ENCODE data around the gene LMAN2L. TPM values are rescaled to one million over a fixed set of nuclear protein-coding genes. Genes with fewer than 3 reads are reported as not detected.
A peak's percentile ranks its signal among the peaks of the same experiment; 100 is the strongest.
"Not testable (repeated sequence)": the region's sequence is repeated elsewhere in the genome, so short reads cannot be mapped to it uniquely, and the experiment has no call there.

LMAN2L gene
- total and polyA plus RNA-seq, 5 donors from 2014 or later = 5.4 to 22.7 (median 19.6) TPM

DNA sequence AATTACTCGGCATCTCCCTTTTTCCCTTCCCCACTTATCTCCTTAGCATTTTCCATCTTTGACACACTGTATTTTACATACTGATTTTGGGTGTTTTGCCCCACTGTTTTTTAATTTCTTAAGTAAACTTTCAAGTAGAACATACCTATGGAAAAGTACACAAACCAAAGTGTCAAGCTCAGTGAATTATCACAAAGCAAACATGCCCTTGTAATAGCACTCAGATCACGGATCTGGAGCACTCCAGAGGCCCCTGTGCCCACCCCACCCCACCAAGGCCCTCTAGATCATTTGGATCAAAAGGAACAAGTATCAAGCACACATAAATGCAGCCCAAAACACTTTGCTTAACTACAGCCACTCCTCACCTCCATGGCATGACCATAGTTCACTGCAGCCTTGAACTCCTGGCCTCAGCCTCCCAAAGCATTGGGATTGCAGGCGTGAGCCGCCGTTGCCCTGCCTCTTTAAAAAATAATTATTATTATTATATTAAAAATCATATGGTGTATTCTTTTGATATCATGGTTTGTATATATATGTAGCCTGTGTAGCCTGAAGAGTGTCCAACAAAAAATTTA lies 59.2 kb downstream of the LMAN2L start:
- H3K4me1 ChIP-seq (ENCODE audit: control insufficient read depth, insufficient read depth, low read length, poor library complexity, severe bottlenecking) = no peaks in the 10 kb centered on the region
- ATAC-seq (ENCODE audit: low read depth in 2 of 2) = no peak
- no peak overlapping the region for H3K4me3 ChIP-seq (ENCODE audit: low read depth, low read length)
- H3K27me3 ChIP-seq (ENCODE audit: control insufficient read depth, insufficient read depth, low read length) = no peaks in the 10 kb centered on the region
- no peak overlapping the region for H3K4me3 Mint-ChIP-seq
- DNase-seq = no peak
- no peaks in the 10 kb centered on the region for H3K9me3 ChIP-seq (ENCODE audit: control insufficient read depth in 2 of 2, low read length in 2 of 2)
- no peak overlapping the region for H3K27ac ChIP-seq (ENCODE audit: insufficient read depth, low read length, poor library complexity, severe bottlenecking)
- H3K36me3 Mint-ChIP-seq = no peaks in the 10 kb centered on the region
- peaks cover 0 to 3% (median 0%) of the 10 kb centered on the region in 7 donors for H3K9me3 Mint-ChIP-seq
- H3K27ac Mint-ChIP-seq = no peak overlapping the region
- peaks cover 17% of the 10 kb centered on the region for H3K27me3 Mint-ChIP-seq
- H3K4me1 Mint-ChIP-seq = no peaks in the 10 kb centered on the region
- H3K36me3 ChIP-seq (ENCODE audit: control insufficient read depth, insufficient read depth, low read length) = no peaks in the 10 kb centered on the region

GRCh38 chr2:96679848-96680247 lies 60.0 kb downstream of the LMAN2L start:
- no peak overlapping the region for H3K27ac Mint-ChIP-seq
- no peaks in the 10 kb centered on the region for H3K4me1 ChIP-seq (ENCODE audit: control insufficient read depth, insufficient read depth, low read length, poor library complexity, severe bottlenecking)
- no peak for DNase-seq
- peaks cover 0 to 1% (median 0%) of the 10 kb centered on the region in 7 donors for H3K9me3 Mint-ChIP-seq
- H3K27ac ChIP-seq (ENCODE audit: insufficient read depth, low read length, poor library complexity, severe bottlenecking) = no peak overlapping the region
- peaks cover 17% of the 10 kb centered on the region for H3K27me3 Mint-ChIP-seq
- no peaks in the 10 kb centered on the region for H3K36me3 ChIP-seq (ENCODE audit: control insufficient read depth, insufficient read depth, low read length)
- H3K9me3 ChIP-seq (ENCODE audit: control insufficient read depth in 2 of 2, low read length in 2 of 2) = no peaks in the 10 kb centered on the region
- no peak overlapping the region for H3K4me3 Mint-ChIP-seq
- ATAC-seq (ENCODE audit: low read depth in 2 of 2) = no peak
- no peaks in the 10 kb centered on the region for H3K27me3 ChIP-seq (ENCODE audit: control insufficient read depth, insufficient read depth, low read length)
- no peaks in the 10 kb centered on the region for H3K36me3 Mint-ChIP-seq
- H3K4me1 Mint-ChIP-seq = peaks cover 0 to 3% (median 0%) of the 10 kb centered on the region in 4 donors
- H3K4me3 ChIP-seq (ENCODE audit: low read depth, low read length) = no peak overlapping the region

- Mint-ChIP-seq H3K27ac (no peak overlapping the region), H3K27me3 (peaks cover 11% of the 10 kb centered on the region), H3K4me3 (no peak overlapping the region), H3K36me3 (no peaks in the 10 kb centered on the region), H3K9me3 (no peaks in the 10 kb centered on the region), H3K4me1 (peaks cover 0 to 4% (median under 1%) of the 10 kb centered on the region in 4 donors)
- Histone ChIP-seq H3K9me3 (ENCODE audit: control insufficient read depth in 2 of 2, low read length in 2 of 2) (no peaks in the 10 kb centered on the region), H3K27me3 (ENCODE audit: control insufficient read depth, insufficient read depth, low read length) (no peaks in the 10 kb centered on the region), H3K27ac (ENCODE audit: insufficient read depth, low read length, poor library complexity, severe bottlenecking) (no peak overlapping the region), H3K36me3 (ENCODE audit: control insufficient read depth, insufficient read depth, low read length) (no peaks in the 10 kb centered on the region), H3K4me1 (ENCODE audit: control insufficient read depth, insufficient read depth, low read length, poor library complexity, severe bottlenecking) (no peaks in the 10 kb centered on the region), H3K4me3 (ENCODE audit: low read depth, low read length) (no peak overlapping the region)
- ATAC-seq (ENCODE audit: low read depth in 2 of 2) (no peak), DNase-seq (no peak)
Observed at GRCh38 chr2:96669539-96670215, 70.2 kb downstream of the LMAN2L start.

DNA sequence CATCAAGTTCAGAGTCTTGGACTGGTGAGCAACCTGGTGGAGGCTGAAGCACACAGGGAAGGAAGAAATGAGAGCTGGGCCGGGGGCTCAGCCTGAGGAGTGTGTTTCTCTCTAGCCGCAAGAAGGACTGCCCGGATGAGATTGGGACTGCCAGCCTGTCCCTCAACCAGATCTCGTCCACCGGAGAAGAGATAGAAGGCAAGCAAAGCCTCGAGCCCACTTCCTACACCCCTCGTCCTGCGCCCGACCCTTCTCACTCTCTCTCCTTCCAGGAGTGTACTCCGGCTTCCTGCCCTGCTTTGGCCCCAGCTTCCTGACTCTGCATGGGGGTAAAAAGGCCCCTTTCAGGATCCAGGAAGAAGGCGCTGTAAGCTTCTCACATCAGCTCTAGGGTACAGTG lies 71.1 kb downstream of the LMAN2L start:
- Mint-ChIP-seq H3K27ac (no peak overlapping the region), H3K4me3 (no peak overlapping the region), H3K4me1 (peaks cover 0 to 4% (median 0%) of the 10 kb centered on the region in 4 donors), H3K36me3 (no peaks in the 10 kb centered on the region), H3K27me3 (peaks cover 11% of the 10 kb centered on the region), H3K9me3 (peaks cover 0 to 4% (median 0%) of the 10 kb centered on the region in 7 donors)
- ATAC-seq (ENCODE audit: low read depth in 2 of 2) (no peak), DNase-seq (no peak)
- no peaks in the 10 kb centered on the region for H3K36me3 ChIP-seq (ENCODE audit: control insufficient read depth, insufficient read depth, low read length)
- H3K4me3 ChIP-seq (ENCODE audit: low read depth, low read length) = no peak overlapping the region
- H3K9me3 ChIP-seq (ENCODE audit: control insufficient read depth in 2 of 2, low read length in 2 of 2) = no peaks in the 10 kb centered on the region
- no peak overlapping the region for H3K27ac ChIP-seq (ENCODE audit: insufficient read depth, low read length, poor library complexity, severe bottlenecking)
- no peaks in the 10 kb centered on the region for H3K27me3 ChIP-seq (ENCODE audit: control insufficient read depth, insufficient read depth, low read length)
- H3K4me1 ChIP-seq (ENCODE audit: control insufficient read depth, insufficient read depth, low read length, poor library complexity, severe bottlenecking) = no peaks in the 10 kb centered on the region

GRCh38 chr2:96665717-96666116 lies 74.1 kb downstream of the LMAN2L start:
- H3K27ac ChIP-seq (ENCODE audit: insufficient read depth, low read length, poor library complexity, severe bottlenecking); H3K4me1 Mint-ChIP-seq; H3K4me3 Mint-ChIP-seq; H3K4me1 ChIP-seq (ENCODE audit: control insufficient read depth, insufficient read depth, low read length, poor library complexity, severe bottlenecking); H3K9me3 Mint-ChIP-seq; H3K27ac Mint-ChIP-seq; H3K4me3 ChIP-seq (ENCODE audit: low read depth, low read length); DNase-seq; H3K36me3 Mint-ChIP-seq; H3K27me3 Mint-ChIP-seq; H3K36me3 ChIP-seq (ENCODE audit: control insufficient read depth, insufficient read depth, low read length); ATAC-seq (ENCODE audit: low read depth in 2 of 2); H3K9me3 ChIP-seq (ENCODE audit: control insufficient read depth in 2 of 2, low read length in 2 of 2); H3K27me3 ChIP-seq (ENCODE audit: control insufficient read depth, insufficient read depth, low read length): not testable (repeated sequence)

DNA sequence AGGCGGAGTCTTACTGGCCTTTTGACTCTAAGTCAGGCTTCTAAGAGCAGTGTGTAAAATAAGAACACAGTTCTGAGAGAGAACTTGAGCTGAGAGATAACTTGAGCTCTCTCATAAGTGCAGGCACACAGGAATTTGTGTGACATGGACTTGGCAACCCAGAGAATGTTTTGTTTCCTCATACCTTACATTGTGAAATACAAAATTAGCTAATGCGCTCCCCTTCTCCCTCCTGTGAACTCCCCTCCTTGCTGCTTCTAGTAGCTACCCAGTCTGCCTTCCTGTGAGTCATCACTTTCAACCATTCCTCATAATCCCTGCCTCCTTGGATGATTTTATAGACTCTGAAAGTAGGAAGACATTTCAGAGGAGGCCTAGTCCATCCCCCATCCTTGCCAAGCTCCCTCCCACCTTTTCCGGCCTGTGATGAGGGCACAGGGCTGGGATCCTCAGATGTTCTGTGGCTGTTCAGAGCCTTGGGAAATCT lies 74.7 kb downstream of the LMAN2L start:
- no peak overlapping the region for H3K4me3 Mint-ChIP-seq
- no peaks in the 10 kb centered on the region for H3K36me3 Mint-ChIP-seq
- no peaks in the 10 kb centered on the region for H3K27me3 ChIP-seq (ENCODE audit: control insufficient read depth, insufficient read depth, low read length)
- no peaks in the 10 kb centered on the region for H3K36me3 ChIP-seq (ENCODE audit: control insufficient read depth, insufficient read depth, low read length)
- ATAC-seq (ENCODE audit: low read depth in 2 of 2) (no peak), DNase-seq (no peak)
- H3K27ac ChIP-seq (ENCODE audit: insufficient read depth, low read length, poor library complexity, severe bottlenecking) = no peak overlapping the region
- H3K27me3 Mint-ChIP-seq = peaks cover 7% of the 10 kb centered on the region
- no peak overlapping the region for H3K4me3 ChIP-seq (ENCODE audit: low read depth, low read length)
- no peaks in the 10 kb centered on the region for H3K4me1 Mint-ChIP-seq
- no peaks in the 10 kb centered on the region for H3K4me1 ChIP-seq (ENCODE audit: control insufficient read depth, insufficient read depth, low read length, poor library complexity, severe bottlenecking)
- H3K27ac Mint-ChIP-seq = peak overlapping the region in 2 of 3 donors; percentile 27 to 77
- peaks cover 0 to 4% (median 1%) of the 10 kb centered on the region in 7 donors for H3K9me3 Mint-ChIP-seq
- H3K9me3 ChIP-seq (ENCODE audit: control insufficient read depth in 2 of 2, low read length in 2 of 2) = no peaks in the 10 kb centered on the region

DNA sequence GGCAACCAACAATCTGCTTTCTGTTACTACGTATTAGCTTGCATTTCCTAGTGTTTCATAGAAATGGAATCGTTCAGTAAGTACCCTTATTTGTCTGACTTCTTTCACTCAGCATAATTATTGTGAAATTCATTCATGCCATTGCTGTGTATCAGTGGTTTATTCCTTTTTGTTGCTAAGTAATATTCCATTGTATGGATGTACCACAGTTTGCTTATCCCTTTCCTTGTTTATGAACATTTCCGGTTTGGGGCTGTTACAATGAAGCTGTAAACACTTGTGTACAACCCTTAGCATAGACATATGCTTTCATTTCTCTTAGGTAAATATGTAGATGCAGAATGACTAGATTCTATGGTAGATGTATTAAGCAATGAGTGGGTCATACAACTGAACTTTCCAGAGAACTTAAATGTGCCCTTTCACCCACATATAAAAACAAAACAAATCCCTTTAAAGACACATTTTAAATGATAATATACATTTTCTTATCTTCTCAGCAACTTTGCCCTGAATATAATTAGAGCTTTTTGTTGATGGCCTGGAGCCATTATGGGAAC lies 75.4 kb downstream of the LMAN2L start:
- no peak for ATAC-seq (ENCODE audit: low read depth in 2 of 2)
- no peak overlapping the region for H3K4me3 Mint-ChIP-seq
- Histone ChIP-seq H3K27ac (ENCODE audit: insufficient read depth, low read length, poor library complexity, severe bottlenecking) (no peak overlapping the region), H3K9me3 (ENCODE audit: control insufficient read depth in 2 of 2, low read length in 2 of 2) (no peaks in the 10 kb centered on the region), H3K4me3 (ENCODE audit: low read depth, low read length) (no peak overlapping the region), H3K36me3 (ENCODE audit: control insufficient read depth, insufficient read depth, low read length) (no peaks in the 10 kb centered on the region), H3K4me1 (ENCODE audit: control insufficient read depth, insufficient read depth, low read length, poor library complexity, severe bottlenecking) (no peaks in the 10 kb centered on the region), H3K27me3 (ENCODE audit: control insufficient read depth, insufficient read depth, low read length) (no peaks in the 10 kb centered on the region)
- DNase-seq = no peak
- H3K27ac Mint-ChIP-seq = no peak overlapping the region
- H3K4me1 Mint-ChIP-seq = no peaks in the 10 kb centered on the region
- no peaks in the 10 kb centered on the region for H3K36me3 Mint-ChIP-seq
- peaks cover 0 to 4% (median 1%) of the 10 kb centered on the region in 7 donors for H3K9me3 Mint-ChIP-seq
- H3K27me3 Mint-ChIP-seq = peaks cover 7% of the 10 kb centered on the region

Data from CD4-positive, CD25-positive, alpha-beta regulatory T cell (primary cell).